ENCODE measurements around the gene NONO. TPM values are rescaled to one million over a fixed set of nuclear protein-coding genes. Genes with fewer than 3 reads are reported as not detected.
"Not testable (repeated sequence)": the region's sequence is repeated elsewhere in the genome, so short reads cannot be mapped to it uniquely, and the experiment has no call there.

The NONO gene
- 100 to 1,000 TPM; 158 to 183 TPM for total RNA-seq
- long read RNA-seq, transcript NONO-201 (12 exons, 2,713 nt): major isoform, 177 of 225 reads
- long read RNA-seq, transcript NONO-202 (11 exons, 2,606 nt): minor isoform, 15 of 225 reads
- long read RNA-seq, partial matches to known transcripts: 15 of 225 reads
- long read RNA-seq, other reads (novel, unspliced or antisense): 15 of 225 reads

GRCh38 chrX:71283403-71284143 lies at the start of gene NONO:
Gene NONO (plus strand): TSS chrX:71283635. CDS start chrX:71290638, 7,003 bp downstream.
- intact Hi-C loops (cut with DNase I, micrococcal nuclease): no loop called here
- peak; percentile 81 to 90 for DNase-seq
- peak; percentile 92 for ATAC-seq

GRCh38 chrX:71235482-71235881 lies 48.0 kb upstream of the NONO start:
- DNase-seq (no peak), ATAC-seq (no peak)
- intact Hi-C loops (cut with DNase I, micrococcal nuclease): no loop called here

- DNase-seq: no peak
- intact Hi-C loops (cut with DNase I, micrococcal nuclease): no loop called here
- ATAC-seq: no peak
These were observed 46.6 kb upstream of the NONO start for GRCh38 chrX:71236836-71237235.

- intact Hi-C loops (cut with DNase I, micrococcal nuclease): no loop called here
- DNase-seq (no peak), ATAC-seq (no peak)
These were observed 43.7 kb upstream of the NONO start for GRCh38 chrX:71239781-71240180.

GRCh38 chrX:71241301-71241700 lies 42.1 kb upstream of the NONO start:
- intact Hi-C loops (cut with DNase I, micrococcal nuclease): no loop called here
- ATAC-seq (no peak), DNase-seq (no peak)

- DNase-seq: no peak
- intact Hi-C loops (cut with DNase I, micrococcal nuclease): no loop called here
- no peak for ATAC-seq
These were observed 38.9 kb upstream of the NONO start for GRCh38 chrX:71244359-71245128.

- DNase-seq: no peak
- intact Hi-C loops (cut with DNase I, micrococcal nuclease): no loop called here
- ATAC-seq: peak; percentile 43
These were observed 38.3 kb upstream of the NONO start for GRCh38 chrX:71245159-71245558.

GRCh38 chrX:71250841-71251240 lies 32.6 kb upstream of the NONO start:
- no peak for ATAC-seq
- intact Hi-C loops (cut with DNase I, micrococcal nuclease): no loop called here
- no peak for DNase-seq

- intact Hi-C loops (cut with DNase I, micrococcal nuclease): no loop called here
- ATAC-seq (no peak), DNase-seq (no peak)
These were observed 31.9 kb upstream of the NONO start for GRCh38 chrX:71251466-71251973.

GRCh38 chrX:71252221-71252620 lies 31.2 kb upstream of the NONO start:
- no peak for DNase-seq
- intact Hi-C loops (cut with DNase I, micrococcal nuclease): no loop called here
- ATAC-seq: no peak

- intact Hi-C loops (cut with DNase I, micrococcal nuclease): no loop called here
- DNase-seq: peak in 1 of 2 donors; percentile 25
- no peak for ATAC-seq
These were observed 30.0 kb upstream of the NONO start for GRCh38 chrX:71253253-71254091.

- ATAC-seq (peak; percentile 94), DNase-seq (peak; percentile 85 to 86)
- intact Hi-C loops (cut with DNase I, micrococcal nuclease): no loop called here
These were observed 29.1 kb upstream of the NONO start, which contains the start of gene ZMYM3 for GRCh38 chrX:71254092-71254963. Gene ZMYM3 (minus strand): TSS chrX:71254140. CDS start chrX:71253255, 885 bp downstream.

GRCh38 chrX:71256051-71256450 lies 27.4 kb upstream of the NONO start:
- intact Hi-C loops (cut with DNase I, micrococcal nuclease): no loop called here

GRCh38 chrX:71256856-71257255 lies 26.6 kb upstream of the NONO start:
- no peak for DNase-seq
- ATAC-seq: no peak
- intact Hi-C loops (cut with DNase I, micrococcal nuclease): no loop called here

More at GRCh38 chrX:71256051-71256450, 27.4 kb upstream of the NONO start:
- no peak for DNase-seq
- no peak for ATAC-seq

- intact Hi-C loops (cut with DNase I, micrococcal nuclease); DNase-seq; ATAC-seq: not testable (repeated sequence)
These were observed 14.8 kb upstream of the NONO start for GRCh38 chrX:71268624-71269023.

GRCh38 chrX:71269801-71270395 lies 13.5 kb upstream of the NONO start:
- ATAC-seq: no peak
- intact Hi-C loops (cut with DNase I, micrococcal nuclease): no loop called here

GRCh38 chrX:71272313-71272712 lies 11.1 kb upstream of the NONO start:
- ATAC-seq; DNase-seq; intact Hi-C loops (cut with DNase I, micrococcal nuclease): not testable (repeated sequence)

More at GRCh38 chrX:71269801-71270395, 13.5 kb upstream of the NONO start:
- no peak for DNase-seq
